Measurements from ENCODE around the gene SLC4A8. TPM values are rescaled to one million over a fixed set of nuclear protein-coding genes. Genes with fewer than 3 reads are reported as not detected.

Gene SLC4A8
- total RNA-seq, 1 donor from 2014 or later: 8.3 TPM

DNA sequence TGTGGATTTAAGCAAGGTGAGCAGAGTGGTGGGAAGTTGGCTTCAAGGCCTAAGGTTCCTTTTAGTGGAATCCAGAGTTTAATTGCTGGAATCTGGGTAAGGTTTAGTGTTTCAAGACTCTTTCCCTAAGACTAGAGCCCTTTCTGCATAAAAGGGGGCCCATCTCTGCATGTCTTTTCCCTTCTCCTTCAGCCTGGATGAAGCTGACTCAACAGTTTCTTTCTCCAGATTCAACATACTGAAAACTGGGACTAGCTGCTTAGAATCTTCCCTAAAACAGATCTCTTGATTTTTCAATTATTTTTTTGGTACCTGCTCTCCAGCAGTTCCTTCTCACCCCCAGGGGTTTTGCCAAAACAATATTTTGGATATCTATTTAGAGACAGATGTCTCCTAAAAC is 34.0 kb downstream of the SLC4A8 start:
- TF ChIP-seq, protein P1, sequence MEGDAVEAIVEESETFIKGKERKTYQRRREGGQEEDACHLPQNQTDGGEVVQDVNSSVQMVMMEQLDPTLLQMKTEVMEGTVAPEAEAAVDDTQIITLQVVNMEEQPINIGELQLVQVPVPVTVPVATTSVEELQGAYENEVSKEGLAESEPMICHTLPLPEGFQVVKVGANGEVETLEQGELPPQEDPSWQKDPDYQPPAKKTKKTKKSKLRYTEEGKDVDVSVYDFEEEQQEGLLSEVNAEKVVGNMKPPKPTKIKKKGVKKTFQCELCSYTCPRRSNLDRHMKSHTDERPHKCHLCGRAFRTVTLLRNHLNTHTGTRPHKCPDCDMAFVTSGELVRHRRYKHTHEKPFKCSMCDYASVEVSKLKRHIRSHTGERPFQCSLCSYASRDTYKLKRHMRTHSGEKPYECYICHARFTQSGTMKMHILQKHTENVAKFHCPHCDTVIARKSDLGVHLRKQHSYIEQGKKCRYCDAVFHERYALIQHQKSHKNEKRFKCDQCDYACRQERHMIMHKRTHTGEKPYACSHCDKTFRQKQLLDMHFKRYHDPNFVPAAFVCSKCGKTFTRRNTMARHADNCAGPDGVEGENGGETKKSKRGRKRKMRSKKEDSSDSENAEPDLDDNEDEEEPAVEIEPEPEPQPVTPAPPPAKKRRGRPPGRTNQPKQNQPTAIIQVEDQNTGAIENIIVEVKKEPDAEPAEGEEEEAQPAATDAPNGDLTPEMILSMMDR (IDR thresholded peaks at IDR 0.05): no peak
- no peaks in the 10 kb centered on the region for H3K36me3 ChIP-seq
- no peak overlapping the region for H3K27ac ChIP-seq
- no peak for ATAC-seq
- H3K27me3 ChIP-seq (ENCODE audit: low read depth): no peaks in the 10 kb centered on the region
- no peak overlapping the region for H3K4me3 ChIP-seq
- DNase-seq: no peak
- no peaks in the 10 kb centered on the region for H3K9me3 ChIP-seq
- intact Hi-C loops (cut with DNase I): no loop called here
- H3K4me1 ChIP-seq: no peaks in the 10 kb centered on the region

DNA sequence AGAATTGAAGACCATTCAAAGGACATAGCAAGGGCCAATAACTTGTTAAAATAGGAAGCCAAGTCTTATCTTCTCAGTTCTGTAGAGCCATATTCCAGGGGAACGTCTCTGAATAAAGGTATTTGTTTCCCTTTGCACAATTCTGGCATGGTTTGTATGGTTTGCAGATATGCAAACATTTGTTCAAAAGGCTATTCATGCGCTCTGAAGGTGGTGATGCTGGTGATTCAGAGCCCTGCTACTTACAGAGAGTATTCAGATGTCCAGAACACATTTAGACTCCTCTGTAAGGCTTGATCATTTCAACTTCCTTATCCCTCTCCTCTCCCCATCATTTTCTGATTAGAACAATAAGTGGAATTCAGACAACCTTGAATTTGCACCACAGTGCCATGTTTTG is 35.9 kb downstream of the SLC4A8 start:
- no peaks in the 10 kb centered on the region for H3K36me3 ChIP-seq
- ATAC-seq: no peak
- H3K27me3 ChIP-seq (ENCODE audit: low read depth): no peaks in the 10 kb centered on the region
- no peaks in the 10 kb centered on the region for H3K9me3 ChIP-seq
- no peaks in the 10 kb centered on the region for H3K4me1 ChIP-seq
- no peak overlapping the region for H3K4me3 ChIP-seq
- H3K27ac ChIP-seq: no peak overlapping the region
- TF ChIP-seq, protein P1 (IDR thresholded peaks at IDR 0.05): no peak
- DNase-seq: no peak
- intact Hi-C loops (cut with DNase I): no loop called here

DNA sequence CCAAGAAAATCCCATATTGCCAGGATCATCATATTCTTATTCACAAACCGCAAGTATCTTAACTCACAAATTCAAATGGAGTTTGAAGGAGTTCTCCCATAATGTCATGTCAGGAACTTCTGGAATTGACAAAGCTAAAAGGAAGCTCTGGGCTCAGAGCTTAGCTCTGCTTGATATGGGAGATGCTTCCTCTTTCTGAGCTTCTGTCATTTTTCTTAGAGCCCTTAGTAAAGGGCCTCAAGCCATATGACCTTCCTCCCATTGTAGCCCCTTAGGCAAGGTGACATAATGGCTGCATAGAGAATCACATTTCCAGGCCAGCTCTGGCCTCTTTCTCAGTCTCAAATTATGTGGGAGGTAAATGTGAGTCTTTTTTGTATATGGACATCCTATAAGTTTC is 40.9 kb downstream of the SLC4A8 start:
- intact Hi-C loops (cut with DNase I): no loop called here
- DNase-seq: no peak
- no peak overlapping the region for H3K27ac ChIP-seq
- TF ChIP-seq, protein P1 (IDR thresholded peaks at IDR 0.05): no peak
- H3K36me3 ChIP-seq: no peaks in the 10 kb centered on the region
- no peak overlapping the region for H3K4me3 ChIP-seq
- no peaks in the 10 kb centered on the region for H3K9me3 ChIP-seq
- H3K27me3 ChIP-seq (ENCODE audit: low read depth): no peaks in the 10 kb centered on the region
- H3K4me1 ChIP-seq: no peaks in the 10 kb centered on the region
- ATAC-seq: no peak

DNA sequence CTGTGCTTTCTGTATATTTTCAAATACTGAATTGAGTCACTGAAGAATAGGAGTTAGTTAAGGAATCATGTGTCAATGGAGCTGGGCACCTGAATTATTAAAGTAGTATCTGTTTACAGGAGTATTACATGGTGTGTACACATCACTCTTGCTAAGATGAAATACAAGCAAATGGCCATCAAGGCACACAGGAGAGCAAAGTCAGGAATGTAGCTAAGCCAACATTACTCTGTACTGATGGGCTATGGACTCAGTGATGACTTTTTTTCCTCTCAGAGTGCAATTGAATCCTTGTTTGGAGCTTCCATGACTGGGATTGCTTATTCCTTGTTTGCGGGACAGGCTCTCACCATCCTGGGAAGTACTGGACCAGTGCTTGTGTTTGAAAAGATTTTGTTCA is 45.5 kb downstream of the SLC4A8 start:
- Histone ChIP-seq H3K4me3 (no peak overlapping the region), H3K27ac (no peak overlapping the region), H3K36me3 (no peaks in the 10 kb centered on the region), H3K27me3 (ENCODE audit: low read depth) (no peaks in the 10 kb centered on the region), H3K4me1 (no peaks in the 10 kb centered on the region), H3K9me3 (no peaks in the 10 kb centered on the region)
- DNase-seq (no peak), ATAC-seq (no peak)
- TF ChIP-seq, protein P1 (IDR thresholded peaks at IDR 0.05): no peak
- intact Hi-C loops (cut with DNase I): no loop called here

DNA sequence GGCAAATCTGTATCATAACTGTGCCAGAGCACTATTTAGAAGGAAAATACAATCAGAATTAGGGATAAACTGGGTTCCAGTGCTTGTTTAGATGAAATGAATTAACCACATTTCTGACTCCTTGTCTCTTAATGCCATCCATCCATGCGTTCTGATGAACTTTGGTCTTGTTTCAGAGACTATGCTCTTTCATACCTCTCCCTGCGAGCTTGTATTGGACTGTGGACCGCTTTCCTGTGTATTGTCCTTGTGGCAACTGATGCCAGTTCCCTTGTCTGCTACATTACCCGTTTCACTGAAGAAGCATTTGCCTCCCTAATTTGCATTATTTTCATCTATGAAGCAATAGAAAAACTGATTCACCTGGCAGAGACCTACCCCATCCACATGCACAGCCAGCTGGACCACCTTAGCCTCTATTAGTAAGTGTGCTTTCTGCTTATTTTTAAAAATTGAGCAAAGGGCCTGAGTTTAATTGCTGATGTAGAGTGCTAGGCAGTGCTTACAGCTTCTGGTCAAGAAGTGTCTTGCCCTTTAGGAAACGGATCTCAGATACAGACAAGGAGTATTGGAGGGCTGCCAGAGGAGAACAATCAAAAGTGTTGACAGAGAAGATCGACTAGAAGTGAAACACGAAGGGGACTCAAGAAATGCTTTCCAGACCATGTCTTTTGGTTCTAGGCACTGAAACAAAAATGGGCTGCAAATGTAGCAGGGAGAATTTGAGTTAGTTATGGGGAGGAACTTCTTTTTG is 46.7 kb downstream of the SLC4A8 start:
- Histone ChIP-seq H3K4me1 (no peaks in the 10 kb centered on the region), H3K4me3 (no peak overlapping the region), H3K27ac (no peak overlapping the region), H3K9me3 (no peaks in the 10 kb centered on the region), H3K27me3 (ENCODE audit: low read depth) (no peaks in the 10 kb centered on the region), H3K36me3 (no peaks in the 10 kb centered on the region)
- intact Hi-C loops (cut with DNase I): no loop called here
- ATAC-seq (no peak), DNase-seq (no peak)
- TF ChIP-seq, protein P1 (IDR thresholded peaks at IDR 0.05): no peak

Measured in lower lobe of right lung (tissue), 2 donors.